ENCODE measurements around the gene DXO.

GRCh38 chr6:31949926-31950548, 21.9 kb downstream of the DXO start:
- no peak for TF ChIP-seq CTCF (IDR thresholded peaks at IDR 0.05 in 2 of 3, conservative IDR thresholded peaks at IDR 0.05 in 1 of 3; ENCODE audit: borderline replicate concordance in 1 of 3, insufficient read depth in 1 of 3, low read depth in 2 of 3, low read length in 2 of 3)
- no peak for TF ChIP-seq RAD21 (IDR thresholded peaks at IDR 0.05; ENCODE audit: low read depth)
- no peak for TF ChIP-seq JUND (IDR thresholded peaks at IDR 0.05)
- TF ChIP-seq ZFX (IDR thresholded peaks at IDR 0.05), result no peak
- TF ChIP-seq POLR2AphosphoS5 (IDR thresholded peaks at IDR 0.05; ENCODE audit: low read depth, low read length), result no peak
- no peak for TF ChIP-seq CEBPB (IDR thresholded peaks at IDR 0.05; ENCODE audit: low read depth)
- TF ChIP-seq EGR1 (IDR thresholded peaks at IDR 0.05; ENCODE audit: low read depth), result no peak
- no peak for TF ChIP-seq CBX3 (IDR thresholded peaks at IDR 0.05; ENCODE audit: low read depth)
- TF ChIP-seq EZH2 (IDR thresholded peaks at IDR 0.05), result no peak
- no peak for TF ChIP-seq SIN3A (IDR thresholded peaks at IDR 0.05; ENCODE audit: low read depth)
- TF ChIP-seq EZH2phosphoT487 (IDR thresholded peaks at IDR 0.05; ENCODE audit: borderline replicate concordance), result no peak
- TF ChIP-seq, protein P1, sequence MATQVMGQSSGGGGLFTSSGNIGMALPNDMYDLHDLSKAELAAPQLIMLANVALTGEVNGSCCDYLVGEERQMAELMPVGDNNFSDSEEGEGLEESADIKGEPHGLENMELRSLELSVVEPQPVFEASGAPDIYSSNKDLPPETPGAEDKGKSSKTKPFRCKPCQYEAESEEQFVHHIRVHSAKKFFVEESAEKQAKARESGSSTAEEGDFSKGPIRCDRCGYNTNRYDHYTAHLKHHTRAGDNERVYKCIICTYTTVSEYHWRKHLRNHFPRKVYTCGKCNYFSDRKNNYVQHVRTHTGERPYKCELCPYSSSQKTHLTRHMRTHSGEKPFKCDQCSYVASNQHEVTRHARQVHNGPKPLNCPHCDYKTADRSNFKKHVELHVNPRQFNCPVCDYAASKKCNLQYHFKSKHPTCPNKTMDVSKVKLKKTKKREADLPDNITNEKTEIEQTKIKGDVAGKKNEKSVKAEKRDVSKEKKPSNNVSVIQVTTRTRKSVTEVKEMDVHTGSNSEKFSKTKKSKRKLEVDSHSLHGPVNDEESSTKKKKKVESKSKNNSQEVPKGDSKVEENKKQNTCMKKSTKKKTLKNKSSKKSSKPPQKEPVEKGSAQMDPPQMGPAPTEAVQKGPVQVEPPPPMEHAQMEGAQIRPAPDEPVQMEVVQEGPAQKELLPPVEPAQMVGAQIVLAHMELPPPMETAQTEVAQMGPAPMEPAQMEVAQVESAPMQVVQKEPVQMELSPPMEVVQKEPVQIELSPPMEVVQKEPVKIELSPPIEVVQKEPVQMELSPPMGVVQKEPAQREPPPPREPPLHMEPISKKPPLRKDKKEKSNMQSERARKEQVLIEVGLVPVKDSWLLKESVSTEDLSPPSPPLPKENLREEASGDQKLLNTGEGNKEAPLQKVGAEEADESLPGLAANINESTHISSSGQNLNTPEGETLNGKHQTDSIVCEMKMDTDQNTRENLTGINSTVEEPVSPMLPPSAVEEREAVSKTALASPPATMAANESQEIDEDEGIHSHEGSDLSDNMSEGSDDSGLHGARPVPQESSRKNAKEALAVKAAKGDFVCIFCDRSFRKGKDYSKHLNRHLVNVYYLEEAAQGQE (IDR thresholded peaks at IDR 0.05; ENCODE audit: low read depth), result no peak
- no peak for TF ChIP-seq MAX (IDR thresholded peaks at IDR 0.05)
- no peak for TF ChIP-seq POLR2A (IDR thresholded peaks at IDR 0.05; ENCODE audit: borderline replicate concordance, extremely low read depth, insufficient read depth, insufficient read length)
